Thoracic aorta (tissue), 2 donors: Measurements from ENCODE around the gene LRRC70. TPM values are rescaled to one million over a fixed set of nuclear protein-coding genes. Genes with fewer than 3 reads are reported as not detected.

ENCODE experiments used
- ATAC-seq: fragments of 150-250 bp; one replicate; pipeline ENCODE4 v1.8.0; 2017; ENCODE audit warnings: low read depth; ENCODE audit not compliant: insufficient number of reproducible peaks, low FRiP score
- DNase-seq: peaks from one replicate; pipeline ENCODE4 v3.0.0-alpha.2; 2020; ENCODE audit warnings: low spot score
- H3K27ac ChIP-seq, 2 donors: fragments of 200-600 bp; sonication (generic); 1 replicate in 1 of 2; 2 replicates in 1 of 2; pipeline ENCODE4 v1.5.1; 2016; ENCODE audit warnings: mild to moderate bottlenecking in 2 of 2, moderate library complexity in 2 of 2
- H3K27me3 ChIP-seq: fragments of 200-600 bp; sonication (generic); replicated peaks from 2 replicates; pipeline ENCODE4 v1.6.0; 2016; ENCODE audit warnings: mild to moderate bottlenecking; ENCODE audit not compliant: insufficient read depth
- H3K36me3 ChIP-seq: fragments of 200-600 bp; sonication (generic); one replicate; pipeline ENCODE4 v1.5.1; 2016
- H3K4me1 ChIP-seq, 2 donors: fragments of 200-600 bp; sonication (generic); 1 replicate in 1 of 2; 2 replicates in 1 of 2; pipeline versions ENCODE4 v1.5.1 to v1.6.0; 2016; ENCODE audit warnings: low read depth in 2 of 2, mild to moderate bottlenecking in 1 of 2; ENCODE audit not compliant: control insufficient read depth in 1 of 2
- H3K4me3 ChIP-seq: fragments of 200-600 bp; sonication (generic); 2 replicates; pipeline ENCODE4 v1.5.1; 2016; ENCODE audit warnings: mild to moderate bottlenecking
- H3K9me3 ChIP-seq: fragments of 200-600 bp; sonication (generic); 2 replicates; pipeline ENCODE4 v1.5.1; 2016
- total RNA-seq, 2 donors: library from RNA; depleted of rRNA; stranded (reverse); fragments of >200 nt; gene quantifications; one replicate each; pipeline versions ENCODE4 v1.1.0 to v1.2.3, GENCODE V29; 2016
- TF ChIP-seq, protein P1 (sequence below): fragments of 200-600 bp; sonication (generic); IDR thresholded peaks from one replicate; pipeline ENCODE4 v1.5.1; 2019; ENCODE audit warnings: antibody characterized with exemption

Gene LRRC70
- total RNA-seq, 2 donors from 2014 or later = 3.6 to 4.2 TPM

DNA sequence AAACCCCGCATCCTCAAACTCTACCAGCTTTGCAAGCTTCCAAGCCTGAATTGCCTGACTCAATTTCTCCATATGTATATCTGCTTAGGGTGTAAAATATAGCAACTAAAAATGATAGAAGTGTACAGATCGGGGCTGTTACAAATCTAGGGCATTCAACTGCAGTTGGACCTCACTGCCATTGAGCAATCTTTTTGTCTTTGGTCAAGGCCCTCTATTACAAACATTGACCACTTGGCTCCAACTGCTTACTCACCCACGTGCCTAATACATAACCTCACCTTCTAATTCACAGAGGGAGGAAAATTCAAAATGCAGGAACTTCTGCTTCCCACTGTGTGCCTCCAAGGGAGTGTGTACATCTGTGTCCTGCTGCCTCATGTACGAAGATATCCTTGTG, 10.0 kb downstream of the LRRC70 start:
- Histone ChIP-seq H3K27ac (no peak overlapping the region), H3K4me1 (no peaks in the 10 kb centered on the region), H3K9me3 (no peaks in the 10 kb centered on the region), H3K4me3 (no peak overlapping the region), H3K27me3 (no peaks in the 10 kb centered on the region), H3K36me3 (no peaks in the 10 kb centered on the region)
- TF ChIP-seq, protein P1, sequence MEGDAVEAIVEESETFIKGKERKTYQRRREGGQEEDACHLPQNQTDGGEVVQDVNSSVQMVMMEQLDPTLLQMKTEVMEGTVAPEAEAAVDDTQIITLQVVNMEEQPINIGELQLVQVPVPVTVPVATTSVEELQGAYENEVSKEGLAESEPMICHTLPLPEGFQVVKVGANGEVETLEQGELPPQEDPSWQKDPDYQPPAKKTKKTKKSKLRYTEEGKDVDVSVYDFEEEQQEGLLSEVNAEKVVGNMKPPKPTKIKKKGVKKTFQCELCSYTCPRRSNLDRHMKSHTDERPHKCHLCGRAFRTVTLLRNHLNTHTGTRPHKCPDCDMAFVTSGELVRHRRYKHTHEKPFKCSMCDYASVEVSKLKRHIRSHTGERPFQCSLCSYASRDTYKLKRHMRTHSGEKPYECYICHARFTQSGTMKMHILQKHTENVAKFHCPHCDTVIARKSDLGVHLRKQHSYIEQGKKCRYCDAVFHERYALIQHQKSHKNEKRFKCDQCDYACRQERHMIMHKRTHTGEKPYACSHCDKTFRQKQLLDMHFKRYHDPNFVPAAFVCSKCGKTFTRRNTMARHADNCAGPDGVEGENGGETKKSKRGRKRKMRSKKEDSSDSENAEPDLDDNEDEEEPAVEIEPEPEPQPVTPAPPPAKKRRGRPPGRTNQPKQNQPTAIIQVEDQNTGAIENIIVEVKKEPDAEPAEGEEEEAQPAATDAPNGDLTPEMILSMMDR = no peak
- no peak for DNase-seq
- no peak for ATAC-seq

- ATAC-seq (no peak), DNase-seq (no peak)
- TF ChIP-seq, protein P1 = no peak
- Histone ChIP-seq H3K4me1 (no peaks in the 10 kb centered on the region), H3K36me3 (no peaks in the 10 kb centered on the region), H3K9me3 (no peaks in the 10 kb centered on the region), H3K27me3 (no peaks in the 10 kb centered on the region), H3K4me3 (no peak overlapping the region), H3K27ac (no peak overlapping the region)
Measured at GRCh38 chr5:62589504-62589903, 10.9 kb downstream of the LRRC70 start.

- DNase-seq (no peak), ATAC-seq (no peak)
- Histone ChIP-seq H3K27me3 (no peaks in the 10 kb centered on the region), H3K9me3 (no peaks in the 10 kb centered on the region), H3K4me3 (no peak overlapping the region), H3K4me1 (no peaks in the 10 kb centered on the region), H3K27ac (no peak overlapping the region), H3K36me3 (no peaks in the 10 kb centered on the region)
- TF ChIP-seq, protein P1 = no peak
Measured at GRCh38 chr5:62590387-62590786, 11.8 kb downstream of the LRRC70 start.

- H3K36me3 ChIP-seq = no peaks in the 10 kb centered on the region
- no peaks in the 10 kb centered on the region for H3K27me3 ChIP-seq
- DNase-seq = no peak
- no peaks in the 10 kb centered on the region for H3K4me1 ChIP-seq
- no peak overlapping the region for H3K27ac ChIP-seq
- no peak for ATAC-seq
- TF ChIP-seq, protein P1 = no peak
- H3K4me3 ChIP-seq = no peak overlapping the region
- no peaks in the 10 kb centered on the region for H3K9me3 ChIP-seq
Measured at GRCh38 chr5:62592558-62592957, 13.9 kb downstream of the LRRC70 start.

DNA sequence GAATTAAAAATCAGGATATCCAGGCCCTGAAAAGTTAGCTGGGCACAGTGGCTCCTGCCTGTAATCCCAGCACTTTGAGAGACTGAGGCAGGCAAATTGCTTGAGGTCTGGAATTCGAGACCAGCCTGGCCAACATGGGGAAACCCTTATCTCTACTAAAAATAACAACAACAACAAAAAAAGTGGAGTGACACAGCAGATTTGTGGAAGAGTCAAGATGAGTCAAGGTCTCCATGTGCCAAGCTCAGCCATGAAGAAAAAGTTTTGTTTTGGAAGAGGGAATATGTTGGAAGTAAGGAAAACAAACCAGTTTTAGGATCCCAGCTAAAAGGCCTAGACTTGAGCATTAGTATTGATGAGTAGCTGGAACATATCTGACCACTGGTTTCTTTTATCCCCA, 14.7 kb downstream of the LRRC70 start:
- Histone ChIP-seq H3K36me3 (no peaks in the 10 kb centered on the region), H3K4me1 (no peaks in the 10 kb centered on the region), H3K9me3 (no peaks in the 10 kb centered on the region), H3K27me3 (no peaks in the 10 kb centered on the region), H3K4me3 (no peak overlapping the region), H3K27ac (no peak overlapping the region)
- TF ChIP-seq, protein P1 = no peak
- DNase-seq (no peak), ATAC-seq (no peak)
